NCI-H345 treated with DMSO at 0.1 percent for 48 hours (cell line): ENCODE data around the gene INVS.
"Not testable (repeated sequence)": the region's sequence is repeated elsewhere in the genome, so short reads cannot be mapped to it uniquely, and the experiment has no call there.

ENCODE experiments used
- DNase-seq: peaks from one replicate; lab custom pipeline; 2025; ENCODE audit not compliant: unreplicated experiment; lab: John Stamatoyannopoulos, UW

INVS gene, protein sequence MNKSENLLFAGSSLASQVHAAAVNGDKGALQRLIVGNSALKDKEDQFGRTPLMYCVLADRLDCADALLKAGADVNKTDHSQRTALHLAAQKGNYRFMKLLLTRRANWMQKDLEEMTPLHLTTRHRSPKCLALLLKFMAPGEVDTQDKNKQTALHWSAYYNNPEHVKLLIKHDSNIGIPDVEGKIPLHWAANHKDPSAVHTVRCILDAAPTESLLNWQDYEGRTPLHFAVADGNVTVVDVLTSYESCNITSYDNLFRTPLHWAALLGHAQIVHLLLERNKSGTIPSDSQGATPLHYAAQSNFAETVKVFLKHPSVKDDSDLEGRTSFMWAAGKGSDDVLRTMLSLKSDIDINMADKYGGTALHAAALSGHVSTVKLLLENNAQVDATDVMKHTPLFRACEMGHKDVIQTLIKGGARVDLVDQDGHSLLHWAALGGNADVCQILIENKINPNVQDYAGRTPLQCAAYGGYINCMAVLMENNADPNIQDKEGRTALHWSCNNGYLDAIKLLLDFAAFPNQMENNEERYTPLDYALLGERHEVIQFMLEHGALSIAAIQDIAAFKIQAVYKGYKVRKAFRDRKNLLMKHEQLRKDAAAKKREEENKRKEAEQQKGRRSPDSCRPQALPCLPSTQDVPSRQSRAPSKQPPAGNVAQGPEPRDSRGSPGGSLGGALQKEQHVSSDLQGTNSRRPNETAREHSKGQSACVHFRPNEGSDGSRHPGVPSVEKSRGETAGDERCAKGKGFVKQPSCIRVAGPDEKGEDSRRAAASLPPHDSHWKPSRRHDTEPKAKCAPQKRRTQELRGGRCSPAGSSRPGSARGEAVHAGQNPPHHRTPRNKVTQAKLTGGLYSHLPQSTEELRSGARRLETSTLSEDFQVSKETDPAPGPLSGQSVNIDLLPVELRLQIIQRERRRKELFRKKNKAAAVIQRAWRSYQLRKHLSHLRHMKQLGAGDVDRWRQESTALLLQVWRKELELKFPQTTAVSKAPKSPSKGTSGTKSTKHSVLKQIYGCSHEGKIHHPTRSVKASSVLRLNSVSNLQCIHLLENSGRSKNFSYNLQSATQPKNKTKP

DNA sequence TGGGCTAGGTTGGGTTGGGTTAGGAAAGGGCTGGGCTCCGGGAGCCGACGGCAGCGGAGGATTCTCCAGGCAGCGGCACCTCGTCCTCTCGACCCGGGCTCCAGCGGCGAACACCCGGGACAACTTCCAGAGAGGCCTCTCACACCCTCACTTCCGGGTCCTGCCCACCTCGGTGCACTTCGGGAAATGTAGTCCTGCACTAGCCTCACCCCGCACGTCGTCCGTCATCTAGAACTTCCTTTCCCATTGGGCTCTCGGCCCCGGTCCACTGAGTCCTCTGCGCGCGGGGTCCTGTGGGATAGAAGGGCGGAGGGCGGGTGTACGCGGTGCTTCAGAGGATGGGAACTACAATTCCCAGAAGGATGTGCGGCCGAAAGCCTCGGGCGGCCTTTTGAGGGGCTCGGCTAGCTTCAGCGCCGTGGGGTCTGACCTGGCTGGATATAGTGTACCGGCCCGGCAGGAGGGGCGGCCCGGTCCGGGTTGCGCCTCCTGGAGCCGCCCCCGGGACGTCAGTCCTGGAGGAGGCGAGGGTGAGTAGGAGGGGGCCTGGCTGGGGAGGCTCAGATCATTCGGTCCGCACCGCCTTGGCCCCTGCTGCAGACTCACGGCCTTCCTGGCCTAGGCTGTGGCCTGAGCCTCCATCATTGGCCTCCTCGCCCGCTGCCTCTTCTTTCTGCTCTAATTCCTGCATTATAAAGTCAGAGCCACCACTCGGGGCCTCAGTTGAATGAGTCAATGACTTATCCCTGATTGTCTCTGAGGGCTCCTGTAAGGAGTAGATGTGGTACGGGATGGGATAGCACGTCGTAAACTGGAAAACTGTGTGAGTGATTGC, at the start of gene INVS, which contains the start of gene ERP44:
INVS (plus strand) TSS at position 357 of the 835 bp plus-strand sequence. CDS start 5,279 bp downstream, outside the sequence.
ERP44 (minus strand) TSS at position 114 of the 835 bp plus-strand sequence. CDS start 160 bp downstream, outside the sequence.
- peak; percentile 99 for DNase-seq

- DNase-seq = no peak
These were observed 49.5 kb upstream of the INVS start for GRCh38 chr9:100049551-100049950.

- no peak for DNase-seq
These were observed 46.7 kb upstream of the INVS start for GRCh38 chr9:100052375-100052774.

GRCh38 chr9:100056561-100056960, 42.5 kb upstream of the INVS start:
- no peak for DNase-seq

DNA sequence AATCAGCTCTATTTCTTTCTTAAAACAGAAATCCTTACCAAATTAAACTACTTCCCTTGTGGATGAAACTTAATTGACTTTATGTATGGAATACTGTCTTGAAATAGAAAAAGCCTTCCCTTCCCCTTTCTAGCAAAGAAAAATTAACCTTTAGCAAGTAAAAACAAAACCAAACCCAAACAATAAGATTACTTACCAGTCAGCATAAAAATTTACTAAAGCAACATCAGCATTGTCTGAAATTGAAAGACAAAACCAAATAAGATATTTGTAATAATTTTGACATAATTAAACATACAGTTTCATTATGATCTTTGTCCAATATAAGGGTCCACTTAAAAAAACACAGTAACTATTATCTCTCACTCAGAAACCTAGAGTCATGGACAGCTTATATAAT, 41.4 kb upstream of the INVS start:
- DNase-seq = no peak

GRCh38 chr9:100058699-100059579, 40.1 kb upstream of the INVS start:
- no peak for DNase-seq

- DNase-seq = not testable (repeated sequence)
These were observed 36.4 kb upstream of the INVS start for GRCh38 chr9:100062683-100063082.

GRCh38 chr9:100063185-100063584, 35.9 kb upstream of the INVS start:
- DNase-seq = no peak

DNA sequence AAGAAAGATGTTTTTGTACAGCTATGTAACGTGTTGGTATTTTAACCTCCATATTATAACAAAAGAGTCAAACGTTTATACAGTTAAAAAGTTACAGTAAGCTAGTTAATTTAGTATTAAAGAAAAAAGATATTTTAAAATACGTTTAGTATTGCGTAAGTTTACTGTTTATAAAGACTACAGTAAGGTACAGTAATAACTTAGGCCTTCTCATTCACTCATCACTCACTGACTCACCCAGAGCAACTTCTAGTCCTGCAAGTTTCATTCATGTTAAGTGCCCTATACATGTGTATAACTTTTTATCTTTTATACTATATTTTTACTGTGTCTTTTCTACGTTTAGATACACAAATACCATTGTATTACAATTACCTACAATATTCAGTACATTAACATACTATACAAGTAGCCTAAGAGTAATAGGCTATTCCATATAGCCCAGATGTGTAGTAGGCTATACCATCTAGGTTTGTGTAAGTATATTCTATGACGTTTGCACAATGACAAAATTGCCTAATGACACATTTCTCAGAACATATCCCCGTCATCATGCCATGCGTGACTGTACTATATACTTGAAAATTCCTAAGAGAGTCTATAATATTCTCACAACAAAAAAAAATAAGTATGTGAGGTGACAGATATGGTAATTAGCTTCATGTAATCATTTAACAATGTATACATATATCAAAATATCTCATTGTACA, 34.0 kb upstream of the INVS start:
- DNase-seq = no peak

DNA sequence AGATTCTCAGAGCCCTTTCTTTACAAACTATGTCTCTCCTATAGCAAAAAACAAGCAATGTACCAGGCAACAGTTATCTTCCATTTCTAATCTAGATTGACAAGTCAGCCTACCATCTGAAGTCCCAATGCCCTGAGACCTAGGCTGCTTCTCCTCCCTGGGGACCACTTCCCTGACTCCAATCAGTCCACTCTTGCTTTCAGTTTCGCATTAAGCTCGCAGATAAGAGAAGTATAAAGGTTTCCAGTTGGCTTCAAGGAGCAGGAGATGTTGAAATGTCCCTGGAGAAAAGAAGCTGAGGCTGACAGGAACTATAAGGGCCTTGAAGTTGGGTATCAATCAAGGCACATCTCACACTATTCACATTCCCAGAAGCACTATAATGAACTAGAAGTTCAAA, 32.5 kb upstream of the INVS start:
- no peak for DNase-seq

GRCh38 chr9:100067990-100068389, 31.1 kb upstream of the INVS start:
- not testable (repeated sequence) for DNase-seq

DNA sequence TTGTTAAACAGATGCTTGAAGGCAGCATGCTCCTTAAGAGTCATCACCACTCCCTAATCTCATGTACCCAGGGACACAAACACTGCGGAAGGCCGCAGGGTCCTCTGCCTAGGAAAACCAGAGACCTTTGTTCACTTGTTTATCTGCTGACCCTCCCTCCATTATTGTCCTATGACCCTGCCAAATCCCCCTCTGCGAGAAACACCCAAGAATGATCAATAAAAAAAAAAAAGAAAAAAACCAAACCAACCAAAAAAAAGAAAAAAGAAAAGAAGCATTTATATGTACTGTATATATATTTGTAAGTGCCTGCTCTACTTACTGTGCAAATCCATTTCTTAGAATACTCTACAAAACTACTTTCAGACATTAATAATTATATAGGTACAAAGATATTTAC, 30.0 kb upstream of the INVS start:
- DNase-seq = not testable (repeated sequence)

DNA sequence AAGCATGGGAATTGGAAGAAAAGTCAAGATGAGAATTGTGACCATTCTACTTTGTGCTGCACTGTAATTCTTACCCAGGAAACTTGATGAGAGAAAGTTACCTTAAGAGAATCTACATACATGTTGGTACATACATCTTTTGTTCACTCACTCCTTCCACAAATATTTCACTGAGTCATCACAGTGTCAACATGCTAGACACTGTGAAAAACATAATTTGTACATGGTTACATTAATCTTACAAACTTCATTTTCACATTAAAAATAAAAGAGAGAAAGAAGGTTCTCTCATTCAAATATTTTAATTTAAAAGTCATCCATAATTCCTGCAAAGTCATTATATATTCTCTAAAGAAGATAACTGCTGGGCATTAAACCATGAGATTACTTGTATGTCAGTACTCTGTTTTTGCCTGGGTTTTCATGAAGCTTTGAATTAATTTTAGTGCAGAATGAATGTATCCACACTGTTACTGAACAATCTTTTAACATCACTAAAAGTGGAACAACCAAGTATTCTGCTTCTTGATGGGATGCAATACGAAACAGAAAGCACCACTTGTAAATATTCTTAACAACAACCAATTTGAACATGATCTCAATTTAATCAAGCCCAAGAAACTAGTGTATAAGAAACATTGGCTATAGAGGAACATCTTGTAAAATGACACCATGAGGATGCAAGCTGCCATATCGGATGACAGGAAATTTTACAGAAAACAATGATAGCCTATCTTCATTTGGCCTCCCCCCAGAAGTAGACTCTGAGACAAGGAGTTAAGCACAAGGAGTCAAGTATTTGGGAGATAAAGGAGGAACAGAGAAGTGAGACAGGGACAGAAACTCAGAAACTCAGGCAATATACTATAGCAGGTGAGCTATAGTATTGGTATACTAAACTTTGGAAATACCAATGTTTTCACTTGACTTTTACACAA, 28.7 kb upstream of the INVS start:
- DNase-seq = no peak

- no peak for DNase-seq
These were observed 27.8 kb upstream of the INVS start for GRCh38 chr9:100071271-100071670.

DNA sequence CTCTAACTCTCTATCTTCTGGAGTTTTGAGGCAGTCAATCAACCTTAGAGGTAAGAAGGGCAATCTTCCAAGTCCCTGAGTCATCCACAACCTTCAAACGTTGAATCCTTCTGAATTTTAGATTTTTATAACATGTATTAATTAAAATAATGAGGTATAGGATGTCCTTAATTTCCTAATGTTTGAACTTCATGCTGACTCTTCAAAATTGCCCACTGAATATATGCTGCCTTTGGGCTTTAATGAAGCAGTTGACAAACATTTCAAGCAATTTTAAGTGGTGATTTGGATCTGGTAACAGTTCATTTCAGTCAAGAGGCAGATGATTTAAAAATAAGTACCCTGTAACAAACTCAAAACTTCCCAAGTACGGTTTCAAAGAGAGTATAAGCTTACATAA, 26.2 kb upstream of the INVS start:
- DNase-seq = no peak

DNA sequence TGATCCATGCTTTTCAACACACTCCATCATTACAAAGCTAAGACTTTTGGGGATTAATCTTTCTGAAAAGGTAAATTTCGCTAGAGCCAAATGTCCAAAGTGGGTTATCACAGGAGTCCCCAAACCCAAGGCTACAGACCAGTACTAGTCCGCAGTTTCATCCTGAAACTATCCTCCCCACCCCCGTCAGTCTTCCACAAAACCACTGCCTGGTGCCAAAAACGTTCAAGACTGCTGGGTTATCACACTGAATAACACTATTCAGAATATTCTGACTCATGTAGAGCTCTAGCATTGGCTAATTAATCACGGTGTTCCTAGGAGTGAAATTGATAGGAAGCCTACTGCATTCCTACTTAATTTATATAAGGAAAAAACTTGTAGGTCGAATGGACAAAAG, 24.9 kb upstream of the INVS start:
- no peak for DNase-seq

DNA sequence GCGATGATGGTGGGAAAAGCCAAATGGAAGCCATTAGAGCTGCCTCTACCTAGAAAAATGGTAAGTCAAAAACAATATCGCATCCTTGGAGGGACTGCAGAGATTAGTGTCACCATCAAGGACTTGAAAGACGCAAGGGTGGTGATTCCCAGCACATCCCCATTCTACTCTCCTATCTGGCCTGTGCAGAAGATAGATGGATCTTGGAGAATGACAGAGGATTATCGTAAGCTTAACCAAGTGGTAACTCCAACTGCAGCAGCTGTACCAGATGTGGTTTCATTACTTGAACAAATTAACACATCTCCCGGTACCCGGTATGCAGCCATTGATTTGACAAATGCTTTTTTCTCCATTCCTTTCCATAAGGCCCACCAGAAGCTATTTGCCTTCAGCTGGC, 24.1 kb upstream of the INVS start:
- no peak for DNase-seq

GRCh38 chr9:100076256-100076655, 22.8 kb upstream of the INVS start:
- not testable (repeated sequence) for DNase-seq
